Kidney (tissue), 14 donors: ENCODE measurements around the gene WNT6. TPM values are rescaled to one million over a fixed set of nuclear protein-coding genes. Genes with fewer than 3 reads are reported as not detected.

Experiments used
- DNase-seq, 5 donors: peaks; one replicate each; pipeline ENCODE4 v3.0.0-alpha.2; 2013 to 2020
- FAIRE-seq: peaks from 2 replicates; lab custom pipeline; 2012; peaks lifted over from hg19 to GRCh38; lab: Jason Lieb, UNC
- H3K27ac ChIP-seq, 2 donors: one replicate each; pipeline ENCODE4 v1.7.0; 2013; ENCODE audit warnings: low read depth in 2 of 2, low read length in 2 of 2, inconsistent platforms in 1 of 2
- H3K27me3 ChIP-seq: one replicate; pipeline ENCODE4 v1.7.1; 2013; ENCODE audit warnings: low read length, inconsistent platforms; ENCODE audit not compliant: control insufficient read depth, insufficient read depth
- H3K36me3 ChIP-seq, 3 donors: one replicate each; pipeline versions ENCODE4 v1.7.0 to v1.7.1; 2013; ENCODE audit warnings: low read length in 3 of 3, control low read depth in 1 of 3, inconsistent platforms in 1 of 3; ENCODE audit not compliant: insufficient read depth in 3 of 3, control insufficient read depth in 2 of 3
- H3K4me1 ChIP-seq, 3 donors: one replicate each; pipeline versions ENCODE4 v1.7.0 to v1.7.1; 2013; ENCODE audit warnings: low read length in 3 of 3, inconsistent platforms in 1 of 3, low read depth in 1 of 3; ENCODE audit not compliant: control insufficient read depth in 2 of 3, insufficient read depth in 2 of 3
- H3K4me3 ChIP-seq, 3 donors: one replicate each; pipeline versions ENCODE4 v1.7.0 to v1.8.1; 2013; ENCODE audit warnings: low read length in 3 of 3, control low read depth in 1 of 3, inconsistent platforms in 1 of 3
- H3K9ac ChIP-seq, 3 donors: one replicate each; pipeline versions ENCODE4 v1.7.0 to v1.7.1; 2013; ENCODE audit warnings: low read length in 3 of 3, control low read depth in 1 of 3, inconsistent platforms in 1 of 3
- H3K9me3 ChIP-seq, 3 donors: one replicate each; pipeline versions ENCODE4 v1.7.0 to v1.7.1; 2013; ENCODE audit warnings: low read length in 3 of 3, control low read depth in 1 of 3, inconsistent platforms in 1 of 3; ENCODE audit not compliant: control insufficient read depth in 2 of 3, insufficient read depth in 1 of 3
- intact Hi-C: fragments of 100-400 bp; cut with DNase I; formaldehyde crosslinking; loops from one replicate; pipeline ENCODE4 v1.11.1; 2022
- polyA plus RNA-seq: library from polyadenylated mRNA; stranded (reverse); fragments of 350-450 nt; fragmentation: Illumina TruSeq; extraction: RNeasy Lipid Tissue Mini Kit (QIAGEN cat#74804); gene quantifications from one replicate; pipeline ENCODE4 v1.2.3, GENCODE V29; 2014; ENCODE audit warnings: low read depth, low replicate concordance; ENCODE audit not compliant: insufficient read depth
- total RNA-seq: library from RNA; stranded (reverse); fragmentation: NEBNext Ultra II Directional; extraction: Animal tissue kit (Norgen Biotek cat#: 25700); gene quantifications from one replicate; pipeline ENCODE4 v1.2.1, GENCODE V29; 2021
- TF ChIP-seq, protein P1 (sequence below): IDR thresholded peaks from 3 replicates; pipeline ENCODE4 v1.5.1; 2012; ENCODE audit warnings: mild to moderate bottlenecking, moderate library complexity, borderline replicate concordance; ENCODE audit not compliant: insufficient read depth; ENCODE audit errors: extremely low read depth
- donor health status: control.
- donor health status: control.
- donor health status: control.
- donor health status: control.
- donor health status: control.
- donor health status: DM: yes; HTN: yes; CAD: no.
- donor health status: Normal renal cell carcinoma (clear cell type).

The WNT6 gene
- total and polyA plus RNA-seq, 2 donors from 2014 or later: 0.57 to 0.75 TPM

DNA sequence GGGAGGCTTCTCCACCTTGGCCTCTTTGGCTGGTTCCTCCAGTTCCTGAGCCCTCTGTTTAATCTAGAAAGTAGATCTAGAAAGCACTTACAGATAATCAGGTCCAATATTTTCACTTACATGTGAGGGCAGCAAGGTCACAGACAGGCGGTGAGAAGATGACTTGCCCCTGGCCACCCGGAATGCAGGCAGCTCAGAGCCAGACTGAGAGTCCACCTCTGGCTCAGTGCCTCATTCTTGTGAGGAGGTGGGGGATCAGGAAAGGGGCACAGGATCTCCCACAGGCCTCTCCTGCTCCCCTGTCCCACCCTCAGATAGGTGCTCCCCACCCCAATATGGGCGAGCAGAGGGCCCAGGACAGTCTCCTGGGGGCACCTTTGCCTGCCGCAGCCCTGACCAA is 5.8 kb downstream of the WNT6 start:
- intact Hi-C loops: no loop called here
- no peaks in the 10 kb centered on the region for H3K4me1 ChIP-seq
- DNase-seq (no peak), FAIRE-seq (no peak)
- no peak overlapping the region for H3K9ac ChIP-seq
- H3K27ac ChIP-seq: no peak overlapping the region
- TF ChIP-seq, protein P1, sequence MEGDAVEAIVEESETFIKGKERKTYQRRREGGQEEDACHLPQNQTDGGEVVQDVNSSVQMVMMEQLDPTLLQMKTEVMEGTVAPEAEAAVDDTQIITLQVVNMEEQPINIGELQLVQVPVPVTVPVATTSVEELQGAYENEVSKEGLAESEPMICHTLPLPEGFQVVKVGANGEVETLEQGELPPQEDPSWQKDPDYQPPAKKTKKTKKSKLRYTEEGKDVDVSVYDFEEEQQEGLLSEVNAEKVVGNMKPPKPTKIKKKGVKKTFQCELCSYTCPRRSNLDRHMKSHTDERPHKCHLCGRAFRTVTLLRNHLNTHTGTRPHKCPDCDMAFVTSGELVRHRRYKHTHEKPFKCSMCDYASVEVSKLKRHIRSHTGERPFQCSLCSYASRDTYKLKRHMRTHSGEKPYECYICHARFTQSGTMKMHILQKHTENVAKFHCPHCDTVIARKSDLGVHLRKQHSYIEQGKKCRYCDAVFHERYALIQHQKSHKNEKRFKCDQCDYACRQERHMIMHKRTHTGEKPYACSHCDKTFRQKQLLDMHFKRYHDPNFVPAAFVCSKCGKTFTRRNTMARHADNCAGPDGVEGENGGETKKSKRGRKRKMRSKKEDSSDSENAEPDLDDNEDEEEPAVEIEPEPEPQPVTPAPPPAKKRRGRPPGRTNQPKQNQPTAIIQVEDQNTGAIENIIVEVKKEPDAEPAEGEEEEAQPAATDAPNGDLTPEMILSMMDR: no peak
- H3K9me3 ChIP-seq: no peaks in the 10 kb centered on the region
- peaks cover 25% of the 10 kb centered on the region for H3K27me3 ChIP-seq
- no peak overlapping the region for H3K4me3 ChIP-seq
- no peaks in the 10 kb centered on the region for H3K36me3 ChIP-seq

DNA sequence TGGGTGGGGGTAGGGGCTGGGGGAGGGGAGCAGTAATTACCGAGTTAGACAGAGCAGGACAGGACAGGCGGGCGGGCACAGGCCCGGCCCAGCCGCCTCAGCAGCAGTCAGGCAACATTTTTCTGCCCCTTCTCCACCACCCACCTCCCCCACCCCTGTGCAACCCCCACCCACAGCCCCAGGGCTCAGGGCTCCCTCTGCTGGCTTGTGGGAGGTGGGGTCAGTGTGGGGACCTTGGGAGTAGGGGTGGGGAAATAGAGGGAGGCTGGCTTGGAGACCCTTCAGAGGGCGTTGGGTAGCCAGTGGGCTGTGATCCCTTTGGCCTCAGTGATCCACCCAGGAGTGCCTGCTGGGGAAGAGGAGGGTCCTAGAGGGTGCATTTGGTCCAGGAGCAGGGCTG is 6.4 kb downstream of the WNT6 start:
- no peak for DNase-seq
- no peak overlapping the region for H3K9ac ChIP-seq
- no peak overlapping the region for H3K4me3 ChIP-seq
- no peaks in the 10 kb centered on the region for H3K9me3 ChIP-seq
- H3K36me3 ChIP-seq: no peaks in the 10 kb centered on the region
- H3K4me1 ChIP-seq: peaks cover 0 to under 1% (median 0%) of the 10 kb centered on the region in 3 donors
- H3K27me3 ChIP-seq: peaks cover 28% of the 10 kb centered on the region
- no peak overlapping the region for H3K27ac ChIP-seq
- FAIRE-seq: no peak
- intact Hi-C loops: no loop called here
- TF ChIP-seq, protein P1: no peak

DNA sequence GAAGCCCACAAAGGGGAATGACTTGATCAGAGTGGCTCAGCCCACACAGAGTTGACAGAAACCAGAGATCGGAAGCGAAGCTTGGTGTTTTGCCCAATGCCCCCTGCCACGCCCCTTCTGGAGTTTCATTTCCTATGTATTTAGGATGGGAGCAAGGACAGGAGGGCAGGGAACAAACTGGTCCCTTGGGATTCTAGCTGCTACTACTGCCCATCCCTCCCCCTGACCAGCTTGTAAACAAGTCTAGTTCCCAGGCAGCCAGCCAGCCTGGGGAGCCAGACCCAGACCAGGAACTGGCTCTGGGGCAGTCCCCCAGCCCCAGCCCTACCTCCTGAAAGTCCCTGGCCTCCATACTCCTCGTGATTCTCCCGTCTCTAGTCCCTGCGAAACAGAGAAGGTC is 8.3 kb downstream of the WNT6 start:
- intact Hi-C loops: no loop called here
- Histone ChIP-seq H3K4me3 (no peak overlapping the region), H3K36me3 (no peaks in the 10 kb centered on the region), H3K4me1 (peaks cover 0 to 7% (median 0%) of the 10 kb centered on the region in 3 donors), H3K9me3 (no peaks in the 10 kb centered on the region), H3K27me3 (peaks cover 32% of the 10 kb centered on the region), H3K9ac (no peak overlapping the region), H3K27ac (no peak overlapping the region)
- no peak for DNase-seq
- FAIRE-seq: no peak
- TF ChIP-seq, protein P1: no peak

DNA sequence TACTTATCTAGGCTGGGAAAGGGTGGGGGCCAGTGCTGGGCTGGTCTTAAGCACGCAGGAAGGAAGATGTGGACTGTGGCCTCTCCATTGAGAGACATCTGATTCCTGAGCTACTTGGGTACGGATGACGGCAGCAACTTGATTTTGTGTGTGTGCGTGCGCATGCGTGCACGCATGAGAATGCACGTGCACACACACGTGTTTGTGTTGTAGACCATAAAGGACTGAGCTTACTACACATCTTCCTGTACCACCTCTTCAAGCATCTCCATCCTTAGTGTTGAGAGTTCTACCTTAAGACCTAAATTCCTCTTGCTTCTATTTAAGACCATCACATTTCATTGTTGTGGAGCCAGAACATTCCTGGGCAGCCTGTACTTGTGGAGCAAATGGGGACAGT is 9.5 kb downstream of the WNT6 start:
- H3K4me1 ChIP-seq: peaks cover 0 to 7% (median 0%) of the 10 kb centered on the region in 3 donors
- intact Hi-C loops: no loop called here
- H3K9ac ChIP-seq: no peak overlapping the region
- no peaks in the 10 kb centered on the region for H3K9me3 ChIP-seq
- H3K36me3 ChIP-seq: no peaks in the 10 kb centered on the region
- no peak overlapping the region for H3K4me3 ChIP-seq
- TF ChIP-seq, protein P1: no peak
- peaks cover 40% of the 10 kb centered on the region for H3K27me3 ChIP-seq
- no peak overlapping the region for H3K27ac ChIP-seq
- FAIRE-seq (no peak), DNase-seq (no peak)
